CD4-positive, alpha-beta T cell treated with Interleukin-10 for 1 hour (primary cell): ENCODE results near the gene HAGHL.

Source experiments
- DNase-seq: peaks from one replicate; pipeline ENCODE4 v3.0.0-alpha.2; 2020

The HAGHL gene

GRCh38 chr16:708959-709358 is 17.9 kb upstream of the HAGHL start:
- no peak for DNase-seq

GRCh38 chr16:709566-710499 is 17.1 kb upstream of the HAGHL start:
- DNase-seq, result no peak

GRCh38 chr16:710500-711075 is 16.3 kb upstream of the HAGHL start:
- DNase-seq, result no peak

GRCh38 chr16:711084-711483 is 15.8 kb upstream of the HAGHL start:
- no peak for DNase-seq

GRCh38 chr16:711548-712320 is 15.2 kb upstream of the HAGHL start:
- DNase-seq, result peak; percentile 81

- peak; percentile 60 for DNase-seq
Measured at GRCh38 chr16:712740-713250, 14.1 kb upstream of the HAGHL start.

GRCh38 chr16:714079-714478 is 12.8 kb upstream of the HAGHL start:
- no peak for DNase-seq

- peak; percentile 90 for DNase-seq
Measured at GRCh38 chr16:714558-715476, 12.1 kb upstream of the HAGHL start, which contains the start of gene METRN. Gene METRN (plus strand): TSS chr16:715118. CDS start chr16:715290, 172 bp downstream.

- no peak for DNase-seq
Measured at GRCh38 chr16:715477-716199, 11.3 kb upstream of the HAGHL start.

GRCh38 chr16:716200-716568 is 10.7 kb upstream of the HAGHL start:
- DNase-seq, result no peak

GRCh38 chr16:716768-717325 is 10.1 kb upstream of the HAGHL start:
- DNase-seq, result no peak

- no peak for DNase-seq
Measured at GRCh38 chr16:717450-718245, 9.3 kb upstream of the HAGHL start.

GRCh38 chr16:718389-718788 is 8.5 kb upstream of the HAGHL start:
- no peak for DNase-seq

- DNase-seq, result no peak
Measured at GRCh38 chr16:718922-719321, 8.0 kb upstream of the HAGHL start.

- DNase-seq, result no peak
Measured at GRCh38 chr16:719815-720446, 7.0 kb upstream of the HAGHL start.

GRCh38 chr16:720447-720989 is 6.4 kb upstream of the HAGHL start:
- DNase-seq, result no peak

- DNase-seq, result peak; percentile 82
Measured at GRCh38 chr16:720990-721764, 5.7 kb upstream of the HAGHL start, which contains the start of gene ANTKMT. Gene ANTKMT (plus strand): TSS chr16:721146. CDS start chr16:721275, 129 bp downstream.

GRCh38 chr16:721765-722540 is 5.0 kb upstream of the HAGHL start:
- DNase-seq, result no peak
